Measurements from ENCODE around the gene NRG4.
"Not testable (repeated sequence)": the region's sequence is repeated elsewhere in the genome, so short reads cannot be mapped to it uniquely, and the experiment has no call there.

The NRG4 gene

DNA sequence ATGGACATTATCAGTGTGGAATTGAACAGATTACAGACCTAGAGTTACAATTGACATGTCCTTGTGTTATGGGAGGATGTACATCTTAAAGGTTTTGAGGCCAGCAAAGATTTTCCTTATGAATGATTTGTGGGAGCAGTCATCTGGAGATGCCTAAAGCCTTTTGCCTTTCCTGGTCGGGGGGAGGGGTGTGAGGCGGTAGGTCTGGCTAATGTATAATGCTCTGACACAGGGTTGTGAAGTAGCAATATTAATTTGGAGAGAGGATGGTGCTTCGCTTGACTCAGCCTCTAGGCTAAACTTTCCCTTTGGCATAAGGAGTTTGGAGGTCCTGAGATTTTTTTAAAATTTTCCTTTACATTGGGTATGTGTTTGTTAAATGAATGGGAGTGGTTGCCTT lies 85.3 kb downstream of the NRG4 start:
- DNase-seq (ENCODE audit: low spot score) = no peak

DNA sequence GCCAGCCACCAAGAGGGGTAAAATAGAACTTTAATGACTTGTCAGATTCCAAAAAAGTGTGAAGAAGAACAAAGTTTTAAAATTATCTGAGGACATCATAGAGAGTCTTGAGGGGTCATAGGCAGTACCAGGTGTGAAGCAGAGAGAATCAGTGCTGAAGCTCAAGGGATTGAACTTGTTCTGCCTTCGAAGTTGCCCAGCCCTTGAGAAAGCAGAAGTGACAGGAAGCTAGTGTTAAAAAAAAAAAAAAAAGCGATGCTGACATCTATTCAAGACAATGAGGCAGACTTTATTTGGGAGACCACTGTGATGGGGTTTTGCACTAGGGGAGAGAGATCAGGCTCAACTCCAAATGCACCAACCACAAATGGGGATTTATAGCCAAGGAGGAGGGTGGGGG lies 86.8 kb downstream of the NRG4 start:
- no peak for DNase-seq (ENCODE audit: low spot score)

DNA sequence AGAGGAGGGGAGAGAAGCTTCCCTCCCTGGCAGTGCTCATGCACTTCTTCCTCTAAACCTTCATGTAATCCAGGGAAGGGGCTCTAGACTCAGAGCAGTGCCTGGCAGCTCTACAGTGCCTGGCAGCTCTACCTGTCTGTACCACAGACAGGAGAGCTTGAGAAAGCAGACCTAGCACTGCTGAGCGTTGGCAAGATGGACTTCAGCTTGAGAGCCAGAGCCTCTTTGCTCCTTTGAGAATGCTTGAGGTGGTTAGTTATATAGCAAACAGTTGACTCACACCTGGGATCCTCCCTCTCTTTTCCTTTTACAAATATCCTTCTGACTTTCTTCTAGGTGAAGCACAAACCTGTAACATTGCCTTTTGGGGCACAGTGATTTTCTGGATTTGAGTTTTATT lies 87.6 kb downstream of the NRG4 start:
- DNase-seq (ENCODE audit: low spot score) = no peak

DNA sequence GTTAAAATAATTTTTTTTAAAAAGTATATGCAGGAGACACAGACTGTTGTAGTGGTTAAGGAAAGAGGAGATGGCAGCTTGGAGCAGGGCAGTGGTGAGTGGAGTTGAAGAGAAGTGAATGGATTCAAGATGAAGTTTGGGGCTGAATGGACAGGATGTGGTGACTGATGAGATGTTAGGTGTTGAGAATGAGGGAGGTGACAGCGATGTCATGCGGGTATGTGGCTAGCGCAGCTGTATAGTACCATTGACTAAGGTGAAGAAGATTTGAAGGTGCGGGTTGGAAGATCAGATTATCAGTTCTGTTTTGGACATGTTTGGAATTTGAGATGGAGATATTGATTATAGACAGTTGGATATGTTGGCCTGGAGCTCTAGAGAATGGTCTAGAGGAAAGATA lies 88.5 kb downstream of the NRG4 start:
- DNase-seq (ENCODE audit: low spot score) = no peak

DNA sequence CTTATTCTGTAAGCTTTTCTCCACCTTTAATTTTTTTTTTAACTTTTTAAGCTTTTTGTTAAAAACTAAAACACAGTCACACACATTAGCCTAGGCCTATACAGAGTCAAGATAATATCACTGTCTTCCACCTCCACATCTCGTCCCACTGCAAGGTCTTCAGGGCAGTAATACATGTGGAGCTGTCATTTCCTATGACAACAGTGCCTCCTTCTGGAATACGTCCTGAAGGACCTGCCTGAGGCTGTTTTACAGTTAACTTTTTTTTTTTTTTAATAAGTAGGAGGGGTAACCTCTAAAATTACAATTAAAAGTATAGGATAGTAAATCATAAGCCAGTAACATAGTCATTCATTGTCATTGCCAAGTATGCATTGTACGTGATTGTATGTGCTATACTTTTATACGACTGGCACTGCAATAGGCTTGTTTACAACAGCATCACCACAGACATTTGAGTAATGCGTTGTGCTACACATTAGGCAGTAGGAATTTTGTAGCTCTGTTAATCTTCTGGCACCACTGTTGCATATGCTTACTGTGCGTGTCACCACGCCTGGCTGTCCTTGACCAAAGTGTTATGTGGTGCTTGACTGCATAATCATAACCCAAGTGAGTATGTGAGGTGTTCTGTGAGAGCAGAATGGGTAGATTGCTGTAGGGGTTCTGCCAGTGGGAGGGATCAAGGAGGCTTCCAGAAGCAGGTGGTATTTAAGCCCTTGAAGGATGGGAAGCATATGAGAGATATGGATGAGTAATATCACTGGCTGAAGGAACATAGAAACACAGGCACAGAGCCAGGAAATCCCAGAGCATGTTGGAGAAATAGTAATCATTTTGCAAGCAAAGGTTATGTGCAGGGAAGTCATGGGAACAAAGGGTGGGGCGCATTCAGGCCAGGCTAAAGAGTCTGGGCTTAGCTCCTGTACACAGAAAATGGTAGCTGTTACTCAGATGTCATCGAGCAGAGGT lies 90.2 kb downstream of the NRG4 start:
- peak; percentile 24 for DNase-seq (ENCODE audit: low spot score)

DNA sequence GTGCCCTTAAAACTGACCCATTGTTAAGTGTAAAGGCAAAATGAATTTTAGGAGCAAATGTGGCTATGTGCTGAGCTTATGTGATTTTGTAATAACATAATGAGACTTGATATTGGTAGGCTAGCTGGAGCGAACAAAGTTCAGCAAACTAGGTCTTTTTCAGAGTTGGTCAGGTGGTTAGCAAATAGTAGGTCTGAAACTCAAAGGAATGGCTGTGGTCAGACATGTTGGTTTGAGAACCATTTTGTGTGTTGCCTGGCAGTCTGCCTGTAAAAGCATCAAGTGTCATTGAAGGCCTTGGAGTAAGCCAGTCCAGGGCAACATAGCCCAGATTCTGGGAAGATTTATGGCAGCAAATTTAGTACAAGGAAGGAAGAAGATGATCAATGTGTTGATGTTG lies 92.1 kb downstream of the NRG4 start:
- DNase-seq (ENCODE audit: low spot score) = no peak

DNA sequence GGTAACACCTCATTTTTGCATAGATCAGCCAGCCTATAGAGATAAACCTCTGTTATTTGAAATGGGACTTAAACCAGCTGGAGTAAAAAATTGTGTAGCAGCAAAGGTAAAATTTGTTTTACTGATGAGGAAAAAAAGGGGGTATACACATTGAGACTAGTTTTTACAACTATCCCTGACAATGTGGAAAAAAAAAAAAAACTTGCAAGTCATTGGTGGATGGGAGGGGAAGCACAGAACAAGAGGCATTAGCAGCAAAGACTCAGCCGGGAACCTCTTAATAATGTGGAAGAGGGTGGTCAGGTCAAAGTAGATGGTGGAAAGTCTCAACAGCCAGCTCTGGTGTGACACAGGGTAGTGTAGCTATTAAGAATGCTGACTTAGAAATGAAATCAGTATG lies 94.1 kb downstream of the NRG4 start:
- no peak for DNase-seq (ENCODE audit: low spot score)

DNA sequence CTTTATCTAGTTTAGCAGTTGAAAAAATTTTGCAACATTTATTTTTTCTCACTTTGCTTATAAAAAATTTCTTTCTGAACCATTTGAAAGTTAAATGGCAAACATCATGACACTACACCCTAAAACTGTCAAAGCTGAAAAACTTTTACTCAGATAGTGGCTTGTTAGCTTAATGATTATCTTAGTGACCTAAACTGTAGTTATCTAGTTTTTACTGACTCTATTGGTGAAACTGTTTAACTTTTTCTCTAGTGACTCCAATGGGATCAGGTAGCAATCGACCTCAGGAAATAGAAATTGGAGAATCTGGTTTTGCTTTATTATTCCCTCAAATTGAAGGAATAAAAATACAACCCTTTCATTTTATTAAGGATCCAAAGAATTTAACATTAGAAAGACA lies 95.2 kb downstream of the NRG4 start:
- no peak for DNase-seq (ENCODE audit: low spot score)

DNA sequence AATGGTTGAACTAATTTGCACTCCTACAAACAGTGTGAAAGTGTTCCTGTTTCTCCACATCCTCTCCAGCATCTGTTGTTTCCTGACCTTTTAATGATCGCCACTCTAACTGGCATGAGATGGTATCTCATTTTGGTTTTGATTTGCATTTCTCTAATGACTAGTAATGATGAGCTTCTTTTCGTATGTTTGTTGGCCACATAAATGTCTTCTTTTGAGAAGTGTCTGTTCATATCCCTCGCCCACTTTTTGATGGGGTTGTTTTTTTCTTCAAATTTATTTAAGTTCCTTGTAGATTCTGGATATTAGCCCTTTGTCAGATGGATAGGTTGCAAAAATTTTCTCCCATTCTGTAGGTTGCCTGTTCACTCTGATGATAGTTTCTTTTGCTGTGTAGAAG lies 101.9 kb downstream of the NRG4 start:
- DNase-seq (ENCODE audit: low spot score) = not testable (repeated sequence)

DNA sequence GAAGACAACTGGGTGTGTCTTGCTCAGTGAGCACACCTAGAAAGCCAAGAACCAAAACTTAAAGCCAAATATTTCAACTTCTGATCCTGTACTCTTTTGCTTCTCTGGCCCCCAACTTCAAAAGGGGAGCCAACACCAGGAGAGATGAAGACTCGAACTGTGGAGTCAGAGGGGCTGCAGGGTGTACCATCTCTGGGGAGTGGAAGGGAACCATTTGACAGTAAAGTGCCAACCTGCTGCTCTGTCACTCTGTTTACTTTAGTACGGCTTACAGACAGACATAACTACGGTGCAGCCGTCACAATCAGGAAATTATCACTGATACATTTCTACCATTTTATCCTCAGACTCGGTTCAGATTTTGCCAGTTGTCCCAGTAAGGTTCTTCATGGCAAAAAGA lies 107.0 kb downstream of the NRG4 start:
- no peak for DNase-seq (ENCODE audit: low spot score)

DNA sequence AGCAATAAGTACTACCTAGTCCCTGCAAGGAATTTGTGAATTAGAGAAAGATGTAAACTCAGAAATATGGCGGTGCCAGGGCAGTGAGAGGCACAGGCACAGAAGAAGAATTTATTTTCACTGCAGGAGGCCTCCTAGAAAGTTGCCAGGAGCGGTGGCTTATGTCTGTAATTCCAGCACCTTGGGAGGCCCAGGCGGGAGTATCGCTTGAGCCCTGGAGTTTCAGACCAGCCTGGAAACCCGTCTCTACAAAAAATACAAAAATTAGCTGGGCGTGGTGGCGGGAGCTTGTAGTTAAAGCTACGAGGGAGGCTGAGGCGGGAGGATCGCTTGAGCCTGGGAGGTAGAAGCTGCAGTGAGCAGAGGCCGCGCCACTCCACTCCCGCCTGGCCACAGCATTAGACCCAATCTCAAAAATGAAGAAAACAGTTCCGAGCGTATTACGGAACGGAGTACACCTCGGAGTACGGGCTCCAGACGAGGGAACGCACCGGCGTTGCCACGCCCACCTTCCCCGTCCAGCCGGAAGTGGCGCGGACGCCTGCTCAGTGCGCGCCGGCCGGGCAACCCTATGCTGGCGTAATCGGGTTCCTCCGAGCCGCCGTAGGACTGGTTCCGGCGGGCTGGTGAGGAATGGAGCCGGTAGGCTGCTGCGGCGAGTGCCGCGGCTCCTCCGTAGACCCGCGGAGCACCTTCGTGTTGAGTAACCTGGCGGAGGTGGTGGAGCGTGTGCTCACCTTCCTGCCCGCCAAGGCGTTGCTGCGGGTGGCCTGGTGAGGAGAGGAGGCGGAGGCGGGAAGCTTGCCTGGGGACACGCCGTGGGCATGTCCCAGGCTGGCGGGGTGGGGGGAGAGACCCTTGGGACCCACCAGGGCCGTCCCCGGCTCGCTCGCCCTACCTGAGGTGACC lies 108.6 kb downstream of the NRG4 start, which contains the start of gene FBXO22:
TSS of gene FBXO22 (plus strand) at position 548 of the 909 bp plus-strand sequence. CDS start at position 634, 86 bp downstream.
- DNase-seq (ENCODE audit: low spot score) = peak; percentile 91

DNA sequence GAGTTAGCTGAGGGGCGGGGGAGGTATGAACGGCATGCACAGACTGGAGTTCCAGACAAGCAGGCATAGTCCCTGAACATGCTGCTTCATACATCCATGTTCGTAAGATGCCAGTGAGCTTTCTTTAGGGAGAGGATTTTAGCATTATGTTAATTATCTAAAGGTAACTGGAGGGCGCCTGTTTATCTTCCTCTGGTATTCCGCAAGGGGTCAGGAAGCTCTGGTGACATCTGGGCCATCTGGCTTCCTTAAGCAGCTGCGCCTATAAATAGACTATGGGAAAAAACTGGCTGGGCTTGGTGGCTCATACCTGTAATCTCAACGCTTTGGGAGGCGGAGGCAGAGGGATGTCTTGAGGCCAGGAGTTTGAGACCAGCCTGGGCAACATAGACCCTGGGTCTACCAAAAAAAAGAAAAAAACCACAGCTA lies 110.1 kb downstream of the NRG4 start:
- DNase-seq (ENCODE audit: low spot score) = no peak

DNA sequence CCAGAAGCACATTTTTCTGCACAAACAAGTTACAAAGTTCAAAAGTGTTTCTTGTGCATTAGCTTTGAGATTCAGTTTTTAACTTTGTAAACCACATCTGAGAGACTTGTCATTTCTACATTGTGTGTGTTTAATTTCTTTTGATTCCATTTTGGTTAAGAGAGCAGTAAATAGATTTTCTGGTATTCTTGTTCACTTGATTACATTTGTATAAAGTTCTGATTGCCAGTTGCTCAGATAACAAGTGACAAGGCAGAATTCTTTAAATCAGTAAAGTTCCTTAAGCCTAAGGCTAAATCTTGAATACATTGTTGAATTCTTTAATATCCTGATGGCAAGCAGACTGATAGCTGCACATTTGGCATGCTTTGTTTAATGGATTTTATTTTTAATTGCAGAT lies 111.6 kb downstream of the NRG4 start:
- no peak for DNase-seq (ENCODE audit: low spot score)

DNA sequence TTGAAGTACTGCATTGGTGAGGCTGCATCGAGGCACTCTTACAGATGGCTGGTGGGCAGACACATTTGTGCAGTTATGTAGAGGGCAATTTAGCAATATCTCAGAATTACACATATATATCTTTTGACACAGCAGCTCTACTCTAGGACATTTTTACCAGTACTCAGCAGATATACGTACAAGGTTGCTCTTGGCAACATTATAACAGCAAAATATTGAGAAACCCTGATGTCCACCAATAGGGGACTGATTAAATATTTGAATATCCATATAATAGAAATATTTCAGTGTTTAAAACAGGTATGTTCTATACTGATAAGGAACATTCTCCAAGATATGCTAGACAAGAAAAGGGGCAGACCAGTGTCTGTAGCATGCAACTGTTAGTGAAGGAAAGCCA lies 116.5 kb downstream of the NRG4 start:
- no peak for DNase-seq (ENCODE audit: low spot score)

DNA sequence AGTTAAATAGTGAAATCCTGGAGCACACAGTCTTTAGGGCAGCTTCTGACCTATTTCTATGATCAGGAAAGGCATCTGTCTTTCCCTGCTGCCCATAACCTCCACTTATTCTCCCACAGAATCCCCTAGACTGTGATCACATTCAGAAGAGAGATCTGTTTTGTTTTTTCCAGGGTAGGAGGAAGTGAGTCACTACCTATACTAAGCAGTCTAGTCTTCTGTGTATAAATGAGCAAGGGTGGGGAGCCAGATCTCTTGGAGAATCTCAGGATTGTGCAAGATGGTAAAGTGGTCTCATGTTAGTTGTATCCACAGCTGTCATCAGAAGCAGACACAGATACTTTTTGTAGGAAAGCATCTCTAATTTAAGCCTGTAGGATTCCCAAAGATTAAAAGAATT lies 120.3 kb downstream of the NRG4 start:
- peak; percentile 36 for DNase-seq (ENCODE audit: low spot score)

All from AG08396 (cell line).